GM23338 (cell line): ENCODE results near the gene NFKBIB.

ENCODE experiments used
- EZH2 ChIP-seq: fragments of 200-600 bp; sonication (generic); IDR thresholded peaks from one replicate; pipeline ENCODE4 v1.8.0; 2017; ENCODE audit warnings: antibody characterized with exemption, mild to moderate bottlenecking, low read depth; ENCODE audit not compliant: unreplicated experiment
- EZH2phosphoT487 ChIP-seq: fragments of 200-600 bp; sonication (generic); IDR thresholded peaks from one replicate; pipeline ENCODE4 v1.8.1; 2018; ENCODE audit warnings: antibody characterized with exemption; ENCODE audit not compliant: unreplicated experiment
- POLR2AphosphoS5 ChIP-seq: IDR thresholded peaks from 2 replicates; pipeline ENCODE4 v1.6.1; 2016; ENCODE audit warnings: antibody characterized with exemption, low read depth
- TF ChIP-seq, protein P1 (sequence below), 2 experiments: fragments of 200-600 bp in 1 of 2; sonication (generic) in 1 of 2; conservative IDR thresholded peaks; 2 replicates each; pipeline versions ENCODE4 v1.5.1 to v1.6.1; 2016 to 2017; ENCODE audit warnings: antibody characterized with exemption in 2 of 2, low read depth in 2 of 2, mild to moderate bottlenecking in 2 of 2, moderate library complexity in 1 of 2
- TF ChIP-seq, protein P2 (sequence below): IDR thresholded peaks from one replicate; pipeline ENCODE4 v1.6.1; 2018; ENCODE audit warnings: antibody characterized with exemption; ENCODE audit not compliant: unreplicated experiment

GRCh38 chr19:38913958-38914357 lies 14.2 kb downstream of the NFKBIB start:
- TF ChIP-seq, protein P1, sequence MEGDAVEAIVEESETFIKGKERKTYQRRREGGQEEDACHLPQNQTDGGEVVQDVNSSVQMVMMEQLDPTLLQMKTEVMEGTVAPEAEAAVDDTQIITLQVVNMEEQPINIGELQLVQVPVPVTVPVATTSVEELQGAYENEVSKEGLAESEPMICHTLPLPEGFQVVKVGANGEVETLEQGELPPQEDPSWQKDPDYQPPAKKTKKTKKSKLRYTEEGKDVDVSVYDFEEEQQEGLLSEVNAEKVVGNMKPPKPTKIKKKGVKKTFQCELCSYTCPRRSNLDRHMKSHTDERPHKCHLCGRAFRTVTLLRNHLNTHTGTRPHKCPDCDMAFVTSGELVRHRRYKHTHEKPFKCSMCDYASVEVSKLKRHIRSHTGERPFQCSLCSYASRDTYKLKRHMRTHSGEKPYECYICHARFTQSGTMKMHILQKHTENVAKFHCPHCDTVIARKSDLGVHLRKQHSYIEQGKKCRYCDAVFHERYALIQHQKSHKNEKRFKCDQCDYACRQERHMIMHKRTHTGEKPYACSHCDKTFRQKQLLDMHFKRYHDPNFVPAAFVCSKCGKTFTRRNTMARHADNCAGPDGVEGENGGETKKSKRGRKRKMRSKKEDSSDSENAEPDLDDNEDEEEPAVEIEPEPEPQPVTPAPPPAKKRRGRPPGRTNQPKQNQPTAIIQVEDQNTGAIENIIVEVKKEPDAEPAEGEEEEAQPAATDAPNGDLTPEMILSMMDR (conservative IDR thresholded peaks at IDR 0.05; ENCODE audit: low read depth in 2 of 2): no peak
- TF ChIP-seq EZH2 (no peak), EZH2phosphoT487 (no peak), POLR2AphosphoS5 (no peak)
- TF ChIP-seq, protein P2, sequence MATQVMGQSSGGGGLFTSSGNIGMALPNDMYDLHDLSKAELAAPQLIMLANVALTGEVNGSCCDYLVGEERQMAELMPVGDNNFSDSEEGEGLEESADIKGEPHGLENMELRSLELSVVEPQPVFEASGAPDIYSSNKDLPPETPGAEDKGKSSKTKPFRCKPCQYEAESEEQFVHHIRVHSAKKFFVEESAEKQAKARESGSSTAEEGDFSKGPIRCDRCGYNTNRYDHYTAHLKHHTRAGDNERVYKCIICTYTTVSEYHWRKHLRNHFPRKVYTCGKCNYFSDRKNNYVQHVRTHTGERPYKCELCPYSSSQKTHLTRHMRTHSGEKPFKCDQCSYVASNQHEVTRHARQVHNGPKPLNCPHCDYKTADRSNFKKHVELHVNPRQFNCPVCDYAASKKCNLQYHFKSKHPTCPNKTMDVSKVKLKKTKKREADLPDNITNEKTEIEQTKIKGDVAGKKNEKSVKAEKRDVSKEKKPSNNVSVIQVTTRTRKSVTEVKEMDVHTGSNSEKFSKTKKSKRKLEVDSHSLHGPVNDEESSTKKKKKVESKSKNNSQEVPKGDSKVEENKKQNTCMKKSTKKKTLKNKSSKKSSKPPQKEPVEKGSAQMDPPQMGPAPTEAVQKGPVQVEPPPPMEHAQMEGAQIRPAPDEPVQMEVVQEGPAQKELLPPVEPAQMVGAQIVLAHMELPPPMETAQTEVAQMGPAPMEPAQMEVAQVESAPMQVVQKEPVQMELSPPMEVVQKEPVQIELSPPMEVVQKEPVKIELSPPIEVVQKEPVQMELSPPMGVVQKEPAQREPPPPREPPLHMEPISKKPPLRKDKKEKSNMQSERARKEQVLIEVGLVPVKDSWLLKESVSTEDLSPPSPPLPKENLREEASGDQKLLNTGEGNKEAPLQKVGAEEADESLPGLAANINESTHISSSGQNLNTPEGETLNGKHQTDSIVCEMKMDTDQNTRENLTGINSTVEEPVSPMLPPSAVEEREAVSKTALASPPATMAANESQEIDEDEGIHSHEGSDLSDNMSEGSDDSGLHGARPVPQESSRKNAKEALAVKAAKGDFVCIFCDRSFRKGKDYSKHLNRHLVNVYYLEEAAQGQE: no peak
